Gastrocnemius medialis (tissue), 4 donors: ENCODE results near the gene TRMT112. TPM values are rescaled to one million over a fixed set of nuclear protein-coding genes. Genes with fewer than 3 reads are reported as not detected.

Experiments
- ATAC-seq, 2 donors: fragments of 150-250 bp; one replicate each; pipeline ENCODE4 v1.9.1; 2016
- DNase-seq, 2 donors: peaks; one replicate each; pipeline ENCODE4 v3.0.0-alpha.2; 2019
- H3K27ac ChIP-seq, 4 donors: fragments of 200-600 bp; sonication (generic); 1 replicate in 1 of 4; 2 replicates in 3 of 4; pipeline ENCODE4 v1.5.1; 2016 to 2018; ENCODE audit warnings: mild to moderate bottlenecking in 2 of 4, moderate library complexity in 1 of 4
- H3K27me3 ChIP-seq, 3 donors: fragments of 200-600 bp; sonication (generic) in 2 of 3; 1 replicate in 1 of 3; 2 replicates in 2 of 3; pipeline versions ENCODE4 v1.5.1 to v1.6.0; 2016 to 2019; ENCODE audit warnings: mild to moderate bottlenecking in 1 of 3, moderate library complexity in 1 of 3
- H3K36me3 ChIP-seq, 2 donors: fragments of 200-600 bp; sonication (generic) in 1 of 2; one replicate each; pipeline ENCODE4 v1.5.1; 2017 to 2018
- H3K4me1 ChIP-seq, 2 donors: fragments of 200-600 bp; sonication (generic) in 1 of 2; one replicate each; pipeline ENCODE4 v1.5.1; 2016 to 2017; ENCODE audit warnings: mild to moderate bottlenecking in 2 of 2
- H3K4me3 ChIP-seq, 4 donors: fragments of 200-600 bp; sonication (generic) in 3 of 4; 1 replicate in 1 of 4; 2 replicates in 3 of 4; pipeline ENCODE4 v1.5.1; 2016 to 2019; ENCODE audit warnings: mild to moderate bottlenecking in 2 of 4
- H3K9me3 ChIP-seq, 3 donors: fragments of 200-600 bp; sonication (generic) in 2 of 3; 1 replicate in 1 of 3; 2 replicates in 2 of 3; pipeline ENCODE4 v1.5.1; 2016 to 2019
- POLR2A ChIP-seq, 2 donors: fragments of 450-650 bp; IDR thresholded peaks; one replicate each; pipeline ENCODE4 v1.6.1; 2017; ENCODE audit warnings: antibody characterized with exemption in 2 of 2, mild to moderate bottlenecking in 2 of 2, moderate library complexity in 2 of 2
- in situ Hi-C, 4 donors: fragments of 200-750 bp; cut with MboI; loops; one replicate each; pipeline versions ENCODE4 v1.15.0 to v1.8.0; 2017; ENCODE audit warnings: low sequenced_read_pairs in 4 of 4
- intact Hi-C: fragments of 100-400 bp; cut with DNase I; formaldehyde crosslinking; loops from one replicate; pipeline ENCODE4 v1.15.1; 2023; ENCODE audit warnings: low total_unique reads
- total RNA-seq, 4 donors: library from RNA; depleted of rRNA; stranded (reverse); fragments of >200 nt; gene quantifications; one replicate each; pipeline versions ENCODE4 v1.1.0 to v1.2.3, GENCODE V29; 2016
- TF ChIP-seq, protein P1 (sequence below), 5 experiments: fragments of 450-650 bp in 3 of 5; fragments of 200-600 bp in 2 of 5; sonication (generic) in 2 of 5; IDR thresholded peaks in 4 of 5; conservative IDR thresholded peaks in 1 of 5; 1 replicate in 4 of 5; 2 replicates in 1 of 5; pipeline ENCODE4 v1.5.1; 2016 to 2019; ENCODE audit warnings: antibody characterized with exemption in 5 of 5, mild to moderate bottlenecking in 3 of 5, moderate library complexity in 3 of 5

Gene TRMT112
- total RNA-seq, 4 donors from 2014 or later, result 133 to 226 (median 194) TPM

DNA sequence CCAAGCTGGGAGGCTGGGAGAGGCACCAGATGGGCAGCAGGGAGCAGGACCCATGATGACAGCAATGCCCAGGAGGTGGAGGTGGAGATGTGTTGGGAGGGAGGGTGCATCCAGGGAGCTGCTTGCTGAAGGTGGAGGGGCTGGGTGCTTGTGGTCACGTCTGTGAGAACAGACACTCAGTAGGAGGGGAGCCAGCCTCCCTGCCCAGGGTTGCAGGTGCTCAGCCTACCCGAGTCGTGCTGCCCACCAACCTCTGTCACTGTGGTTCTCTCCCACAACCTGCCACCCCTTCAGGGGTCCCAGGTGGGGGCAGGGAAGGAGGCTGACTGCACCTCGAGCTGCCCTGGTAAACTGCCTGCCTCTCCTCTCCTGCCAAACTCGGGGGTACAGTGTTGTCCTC lies 6.0 kb upstream of the TRMT112 start:
- intact Hi-C loops, result no loop called here
- no peak for ATAC-seq
- Histone ChIP-seq H3K9me3 (no peaks in the 10 kb centered on the region), H3K4me3 (no peak overlapping the region), H3K27ac (no peak overlapping the region), H3K4me1 (peaks cover 5 to 9% of the 10 kb centered on the region in 2 donors), H3K27me3 (no peaks in the 10 kb centered on the region), H3K36me3 (peaks cover 0 to 17% of the 10 kb centered on the region in 2 donors)
- in situ Hi-C loops, result no loop called here
- TF ChIP-seq, protein P1, sequence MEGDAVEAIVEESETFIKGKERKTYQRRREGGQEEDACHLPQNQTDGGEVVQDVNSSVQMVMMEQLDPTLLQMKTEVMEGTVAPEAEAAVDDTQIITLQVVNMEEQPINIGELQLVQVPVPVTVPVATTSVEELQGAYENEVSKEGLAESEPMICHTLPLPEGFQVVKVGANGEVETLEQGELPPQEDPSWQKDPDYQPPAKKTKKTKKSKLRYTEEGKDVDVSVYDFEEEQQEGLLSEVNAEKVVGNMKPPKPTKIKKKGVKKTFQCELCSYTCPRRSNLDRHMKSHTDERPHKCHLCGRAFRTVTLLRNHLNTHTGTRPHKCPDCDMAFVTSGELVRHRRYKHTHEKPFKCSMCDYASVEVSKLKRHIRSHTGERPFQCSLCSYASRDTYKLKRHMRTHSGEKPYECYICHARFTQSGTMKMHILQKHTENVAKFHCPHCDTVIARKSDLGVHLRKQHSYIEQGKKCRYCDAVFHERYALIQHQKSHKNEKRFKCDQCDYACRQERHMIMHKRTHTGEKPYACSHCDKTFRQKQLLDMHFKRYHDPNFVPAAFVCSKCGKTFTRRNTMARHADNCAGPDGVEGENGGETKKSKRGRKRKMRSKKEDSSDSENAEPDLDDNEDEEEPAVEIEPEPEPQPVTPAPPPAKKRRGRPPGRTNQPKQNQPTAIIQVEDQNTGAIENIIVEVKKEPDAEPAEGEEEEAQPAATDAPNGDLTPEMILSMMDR (IDR thresholded peaks at IDR 0.05 in 4 of 5, conservative IDR thresholded peaks at IDR 0.05 in 1 of 5), result no peak
- no peak for TF ChIP-seq POLR2A (IDR thresholded peaks at IDR 0.05)
- DNase-seq, result no peak

DNA sequence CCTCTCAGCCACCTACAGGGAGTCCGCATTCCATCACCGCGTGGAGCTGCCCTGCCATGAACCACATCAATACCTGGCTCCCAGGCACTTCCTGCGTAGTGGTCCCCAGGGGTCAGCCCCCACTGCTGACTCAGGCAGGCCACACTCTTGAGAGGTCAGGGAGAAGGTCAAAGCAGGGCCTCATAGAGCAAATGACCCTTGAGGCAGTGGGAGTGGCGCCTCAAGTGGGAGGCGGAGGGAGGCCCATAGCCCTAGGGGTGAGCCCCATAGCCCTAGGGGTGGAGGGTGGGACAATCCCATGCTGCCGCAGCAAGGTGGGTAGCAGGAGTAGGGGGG lies 5.5 kb upstream of the TRMT112 start:
- ATAC-seq, result no peak
- no peaks in the 10 kb centered on the region for H3K9me3 ChIP-seq
- no peak overlapping the region for H3K4me3 ChIP-seq
- H3K27ac ChIP-seq, result no peak overlapping the region
- intact Hi-C loops, result no loop called here
- H3K27me3 ChIP-seq, result no peaks in the 10 kb centered on the region
- in situ Hi-C loops, result no loop called here
- TF ChIP-seq, protein P1 (IDR thresholded peaks at IDR 0.05 in 4 of 5, conservative IDR thresholded peaks at IDR 0.05 in 1 of 5), result no peak
- no peak for TF ChIP-seq POLR2A (IDR thresholded peaks at IDR 0.05)
- H3K36me3 ChIP-seq, result peaks cover 0 to 17% of the 10 kb centered on the region in 2 donors
- peaks cover 5 to 10% of the 10 kb centered on the region in 2 donors for H3K4me1 ChIP-seq
- no peak for DNase-seq

DNA sequence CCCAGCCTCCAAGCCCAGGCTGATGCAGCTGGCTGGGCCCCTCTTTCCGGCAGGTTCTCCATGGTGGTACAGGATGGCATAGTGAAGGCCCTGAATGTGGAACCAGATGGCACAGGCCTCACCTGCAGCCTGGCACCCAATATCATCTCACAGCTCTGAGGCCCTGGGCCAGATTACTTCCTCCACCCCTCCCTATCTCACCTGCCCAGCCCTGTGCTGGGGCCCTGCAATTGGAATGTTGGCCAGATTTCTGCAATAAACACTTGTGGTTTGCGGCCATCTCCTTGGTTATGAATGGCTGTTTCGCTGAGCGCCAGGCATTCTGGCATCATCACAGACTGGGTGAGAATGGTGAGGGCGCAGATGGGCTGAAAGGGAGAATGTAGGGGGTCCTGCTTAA lies 4.2 kb upstream of the TRMT112 start:
- Histone ChIP-seq H3K4me1 (peaks cover 8 to 14% of the 10 kb centered on the region in 2 donors), H3K9me3 (no peaks in the 10 kb centered on the region), H3K27me3 (no peaks in the 10 kb centered on the region), H3K36me3 (peaks cover 0 to 17% of the 10 kb centered on the region in 2 donors), H3K4me3 (no peak overlapping the region), H3K27ac (no peak overlapping the region)
- intact Hi-C loops, result no loop called here
- DNase-seq (no peak), ATAC-seq (no peak)
- TF ChIP-seq POLR2A (IDR thresholded peaks at IDR 0.05), result no peak
- TF ChIP-seq, protein P1 (IDR thresholded peaks at IDR 0.05 in 4 of 5, conservative IDR thresholded peaks at IDR 0.05 in 1 of 5), result no peak
- in situ Hi-C loops, result no loop called here

DNA sequence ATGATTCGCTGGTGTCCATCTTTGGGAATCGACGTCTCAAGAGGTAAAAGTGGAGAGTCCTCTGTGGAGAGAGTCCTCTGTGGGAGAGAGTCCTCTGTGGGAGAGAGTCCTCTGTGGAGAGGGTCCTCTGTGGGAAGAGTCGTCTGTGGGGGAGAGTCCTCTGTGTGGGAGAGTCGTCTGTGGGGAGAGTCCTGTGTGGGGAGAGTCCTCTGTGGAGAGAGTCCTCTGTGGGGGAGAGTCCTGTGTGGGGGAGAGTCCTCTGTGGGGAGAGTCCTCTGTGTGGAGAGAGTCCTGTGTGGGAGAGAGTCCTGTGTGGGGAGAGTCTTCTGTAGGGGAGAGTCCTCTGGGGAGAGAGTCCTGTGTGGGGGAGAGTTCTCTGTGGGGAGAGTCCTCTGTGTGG lies 3.7 kb upstream of the TRMT112 start:
- DNase-seq, result no peak
- Histone ChIP-seq H3K36me3 (peaks cover 0 to 22% of the 10 kb centered on the region in 2 donors), H3K4me1 (peaks cover 11 to 19% of the 10 kb centered on the region in 2 donors), H3K4me3 (no peak overlapping the region), H3K27me3 (no peaks in the 10 kb centered on the region), H3K9me3 (no peaks in the 10 kb centered on the region), H3K27ac (no peak overlapping the region)
- TF ChIP-seq POLR2A (IDR thresholded peaks at IDR 0.05), result no peak
- TF ChIP-seq, protein P1 (IDR thresholded peaks at IDR 0.05 in 4 of 5, conservative IDR thresholded peaks at IDR 0.05 in 1 of 5), result no peak
- intact Hi-C loops, result no loop called here
- in situ Hi-C loops, result no loop called here
- no peak for ATAC-seq

DNA sequence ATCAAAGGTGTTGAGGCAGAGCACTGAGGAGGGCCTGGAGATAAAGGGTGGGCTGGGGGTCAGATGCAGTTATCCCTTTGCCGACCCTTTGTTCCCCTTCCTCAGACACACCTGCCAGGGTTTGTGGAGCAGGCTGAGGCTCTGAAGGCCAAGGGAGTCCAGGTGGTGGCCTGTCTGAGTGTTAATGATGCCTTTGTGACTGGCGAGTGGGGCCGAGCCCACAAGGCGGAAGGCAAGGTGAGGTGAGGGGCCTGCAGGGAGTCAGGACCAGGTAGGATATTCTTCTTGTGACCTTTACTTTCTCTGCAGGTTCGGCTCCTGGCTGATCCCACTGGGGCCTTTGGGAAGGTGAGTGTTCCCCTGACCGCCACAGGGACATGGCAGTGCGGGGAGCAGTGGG lies 3.2 kb upstream of the TRMT112 start:
- intact Hi-C loops (no loop called here), in situ Hi-C loops (no loop called here)
- H3K27me3 ChIP-seq, result no peaks in the 10 kb centered on the region
- TF ChIP-seq, protein P1 (IDR thresholded peaks at IDR 0.05 in 4 of 5, conservative IDR thresholded peaks at IDR 0.05 in 1 of 5), result no peak
- no peak for TF ChIP-seq POLR2A (IDR thresholded peaks at IDR 0.05)
- no peak for DNase-seq
- no peak for ATAC-seq
- peaks cover 11 to 20% of the 10 kb centered on the region in 2 donors for H3K4me1 ChIP-seq
- no peak overlapping the region for H3K4me3 ChIP-seq
- no peaks in the 10 kb centered on the region for H3K9me3 ChIP-seq
- peaks cover 0 to 27% of the 10 kb centered on the region in 2 donors for H3K36me3 ChIP-seq
- no peak overlapping the region for H3K27ac ChIP-seq
